Measurements from ENCODE around the gene TEAD2.
"Not testable (repeated sequence)": the region's sequence is repeated elsewhere in the genome, so short reads cannot be mapped to it uniquely, and the experiment has no call there.

Gene TEAD2

DNA sequence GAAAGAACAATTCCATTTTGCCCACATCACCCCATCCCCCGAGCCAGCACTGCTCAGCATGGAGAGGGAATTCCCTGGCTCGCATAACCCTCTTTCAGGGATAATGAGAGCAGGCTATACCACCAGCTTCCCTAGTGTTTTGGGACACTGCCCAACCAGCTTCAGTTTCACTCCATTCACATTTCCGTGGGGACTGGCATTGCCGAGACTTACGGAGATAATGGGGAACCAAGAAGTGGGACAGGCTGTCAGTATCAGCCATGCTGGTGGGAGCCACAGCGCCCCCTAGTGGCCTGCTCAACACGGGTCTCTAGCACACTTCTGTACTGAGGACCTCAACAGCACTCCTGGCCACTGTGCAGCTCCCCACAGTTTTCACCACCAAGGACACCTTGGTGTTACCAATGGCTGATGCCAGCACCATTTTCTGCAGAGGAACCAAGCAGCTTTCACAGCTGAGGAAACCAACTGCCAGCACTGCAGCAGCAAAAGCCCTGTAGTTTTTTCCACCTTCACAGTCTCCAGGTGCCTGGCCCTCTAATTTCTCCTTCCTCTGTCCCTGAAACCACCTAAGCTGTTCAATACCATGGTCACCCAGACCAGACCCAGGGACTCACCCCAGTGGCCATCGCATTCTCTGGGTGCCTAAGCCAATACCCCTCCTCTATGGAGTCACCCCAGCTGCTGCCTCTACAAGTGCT is 60.9 kb downstream of the TEAD2 start:
- Histone ChIP-seq H3K9me3 (ENCODE audit: control insufficient read depth, low read length) (no peaks in the 10 kb centered on the region), H3K79me2 (no peaks in the 10 kb centered on the region), H2AFZ (peak overlapping the region; percentile 78), H3K4me1 (no peaks in the 10 kb centered on the region), H3K27me3 (ENCODE audit: control insufficient read depth, insufficient read depth, low read length) (no peaks in the 10 kb centered on the region), H3K27ac (no peak overlapping the region), H3K9ac (no peak overlapping the region), H3K4me2 (ENCODE audit: low read length) (peak overlapping the region; percentile 91), H3K4me3 (ENCODE audit: low read depth, low read length) (no peak overlapping the region), H3K36me3 (ENCODE audit: control insufficient read depth, insufficient read depth, low read length) (no peaks in the 10 kb centered on the region)
- TF ChIP-seq, protein P1, sequence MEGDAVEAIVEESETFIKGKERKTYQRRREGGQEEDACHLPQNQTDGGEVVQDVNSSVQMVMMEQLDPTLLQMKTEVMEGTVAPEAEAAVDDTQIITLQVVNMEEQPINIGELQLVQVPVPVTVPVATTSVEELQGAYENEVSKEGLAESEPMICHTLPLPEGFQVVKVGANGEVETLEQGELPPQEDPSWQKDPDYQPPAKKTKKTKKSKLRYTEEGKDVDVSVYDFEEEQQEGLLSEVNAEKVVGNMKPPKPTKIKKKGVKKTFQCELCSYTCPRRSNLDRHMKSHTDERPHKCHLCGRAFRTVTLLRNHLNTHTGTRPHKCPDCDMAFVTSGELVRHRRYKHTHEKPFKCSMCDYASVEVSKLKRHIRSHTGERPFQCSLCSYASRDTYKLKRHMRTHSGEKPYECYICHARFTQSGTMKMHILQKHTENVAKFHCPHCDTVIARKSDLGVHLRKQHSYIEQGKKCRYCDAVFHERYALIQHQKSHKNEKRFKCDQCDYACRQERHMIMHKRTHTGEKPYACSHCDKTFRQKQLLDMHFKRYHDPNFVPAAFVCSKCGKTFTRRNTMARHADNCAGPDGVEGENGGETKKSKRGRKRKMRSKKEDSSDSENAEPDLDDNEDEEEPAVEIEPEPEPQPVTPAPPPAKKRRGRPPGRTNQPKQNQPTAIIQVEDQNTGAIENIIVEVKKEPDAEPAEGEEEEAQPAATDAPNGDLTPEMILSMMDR (IDR thresholded peaks at IDR 0.05): peak; percentile 84

DNA sequence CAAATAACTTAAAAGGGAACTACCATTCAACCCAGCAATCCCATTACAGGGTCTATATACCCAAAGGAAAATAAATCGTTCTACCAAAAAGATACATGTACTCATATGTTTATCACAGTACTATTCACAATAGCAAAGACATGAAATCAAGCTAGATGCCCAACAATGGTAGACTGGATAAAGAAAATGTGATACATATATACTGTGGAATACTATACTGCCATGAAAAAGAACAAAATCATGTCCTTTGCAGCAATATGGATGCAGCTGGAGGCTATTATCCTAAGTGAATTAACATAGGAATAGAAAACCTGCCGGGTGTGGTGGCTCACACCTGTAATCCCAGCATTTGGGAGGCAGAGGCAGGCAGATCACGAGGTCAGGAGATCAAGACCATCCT is 63.6 kb downstream of the TEAD2 start:
- not testable (repeated sequence) for H3K79me2 ChIP-seq

DNA sequence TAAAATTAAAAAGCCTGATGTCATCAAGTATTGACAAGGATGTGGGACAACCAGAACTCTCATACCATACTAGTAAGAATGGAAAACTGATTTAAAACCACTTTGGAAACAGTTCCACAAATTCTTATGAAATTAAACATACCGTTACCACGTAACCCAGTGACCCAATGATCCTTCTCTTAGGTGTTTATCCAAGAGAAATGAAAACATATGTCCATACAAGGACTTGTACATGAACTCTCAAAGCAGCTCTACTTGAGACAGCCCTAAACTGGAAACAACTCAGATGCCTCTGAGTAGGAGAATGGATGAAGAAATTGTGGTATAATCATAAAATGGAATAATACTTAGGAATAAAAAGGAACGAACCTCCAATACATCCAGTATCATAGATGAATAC is 64.8 kb downstream of the TEAD2 start:
- no peak overlapping the region for H2AFZ ChIP-seq
- H3K9me3 ChIP-seq (ENCODE audit: control insufficient read depth, low read length): no peaks in the 10 kb centered on the region
- H3K79me2 ChIP-seq: no peaks in the 10 kb centered on the region
- TF ChIP-seq, protein P1 (IDR thresholded peaks at IDR 0.05): no peak
- H3K4me2 ChIP-seq (ENCODE audit: low read length): no peak overlapping the region
- no peaks in the 10 kb centered on the region for H3K4me1 ChIP-seq
- H3K4me3 ChIP-seq (ENCODE audit: low read depth, low read length): no peak overlapping the region
- H3K9ac ChIP-seq: no peak overlapping the region
- H3K27ac ChIP-seq: no peak overlapping the region
- no peaks in the 10 kb centered on the region for H3K36me3 ChIP-seq (ENCODE audit: control insufficient read depth, insufficient read depth, low read length)
- no peaks in the 10 kb centered on the region for H3K27me3 ChIP-seq (ENCODE audit: control insufficient read depth, insufficient read depth, low read length)

More for the DNA sequence above, 63.6 kb downstream of the TEAD2 start:
- not testable (repeated sequence) for H3K4me2 ChIP-seq (ENCODE audit: low read length); H3K4me3 ChIP-seq (ENCODE audit: low read depth, low read length); H2AFZ ChIP-seq; H3K4me1 ChIP-seq; H3K27me3 ChIP-seq (ENCODE audit: control insufficient read depth, insufficient read depth, low read length); H3K27ac ChIP-seq; H3K9ac ChIP-seq; H3K9me3 ChIP-seq (ENCODE audit: control insufficient read depth, low read length); H3K36me3 ChIP-seq (ENCODE audit: control insufficient read depth, insufficient read depth, low read length)

DNA sequence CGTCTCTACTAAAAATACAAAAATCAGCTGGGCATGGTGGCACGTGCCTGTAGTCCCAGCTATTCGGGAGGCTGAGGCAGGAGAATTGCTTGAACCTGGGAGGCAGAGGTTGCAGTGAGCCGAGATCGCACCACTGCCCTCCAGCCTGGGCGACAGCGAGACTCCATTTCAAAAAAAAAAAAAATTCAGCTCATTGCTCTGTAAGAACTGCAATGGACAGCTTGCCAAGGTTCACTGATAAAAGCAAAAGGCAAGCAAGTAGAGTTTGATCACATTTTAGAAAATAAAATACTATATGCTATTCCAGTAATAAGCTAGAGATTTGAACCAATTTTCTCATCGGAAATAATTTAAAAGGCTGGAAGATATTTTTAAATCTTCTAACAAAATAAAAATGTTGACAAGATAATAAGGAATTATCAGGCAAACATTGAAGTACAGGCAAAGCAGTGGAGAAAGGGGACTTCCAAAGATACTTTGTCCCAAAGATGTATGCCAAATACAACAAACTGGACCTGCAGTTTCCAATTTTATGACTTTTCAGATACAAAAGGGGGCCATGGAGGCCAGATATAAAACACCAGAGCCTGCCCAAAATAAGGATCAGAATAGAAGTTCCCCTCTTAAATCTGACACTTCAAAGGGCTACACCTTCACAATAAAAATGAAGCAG is 66.9 kb downstream of the TEAD2 start:
- Histone ChIP-seq H3K27ac (no peak overlapping the region), H3K4me3 (ENCODE audit: low read depth, low read length) (no peak overlapping the region), H2AFZ (no peak overlapping the region), H3K9ac (no peak overlapping the region), H3K4me2 (ENCODE audit: low read length) (no peak overlapping the region), H3K27me3 (ENCODE audit: control insufficient read depth, insufficient read depth, low read length) (no peaks in the 10 kb centered on the region), H3K36me3 (ENCODE audit: control insufficient read depth, insufficient read depth, low read length) (no peaks in the 10 kb centered on the region), H3K79me2 (no peaks in the 10 kb centered on the region), H3K4me1 (no peaks in the 10 kb centered on the region), H3K9me3 (ENCODE audit: control insufficient read depth, low read length) (no peaks in the 10 kb centered on the region)
- TF ChIP-seq, protein P1 (IDR thresholded peaks at IDR 0.05): no peak

DNA sequence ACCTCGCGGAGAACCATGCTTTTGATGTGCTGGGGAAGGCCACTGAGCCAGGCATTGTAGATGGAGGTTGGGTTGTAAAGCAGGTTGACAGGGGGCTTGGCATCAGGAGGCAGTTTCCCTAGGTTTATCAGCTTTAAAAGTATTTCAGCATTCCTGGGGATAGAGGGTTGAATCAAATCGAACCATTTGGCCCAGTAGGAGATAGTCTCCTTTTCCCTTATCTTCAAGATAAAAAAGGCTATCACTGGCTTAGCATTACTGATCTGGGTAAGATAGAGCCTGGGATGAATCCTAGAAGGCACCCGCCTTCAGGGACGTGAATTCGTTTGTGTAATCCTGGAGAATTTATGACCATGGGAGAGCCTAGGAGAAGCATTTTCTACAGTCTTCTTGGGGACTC is 67.8 kb downstream of the TEAD2 start:
- no peaks in the 10 kb centered on the region for H3K27me3 ChIP-seq (ENCODE audit: control insufficient read depth, insufficient read depth, low read length)
- no peak overlapping the region for H3K4me3 ChIP-seq (ENCODE audit: low read depth, low read length)
- TF ChIP-seq, protein P1 (IDR thresholded peaks at IDR 0.05): no peak
- no peak overlapping the region for H3K9ac ChIP-seq
- no peak overlapping the region for H3K27ac ChIP-seq
- H3K9me3 ChIP-seq (ENCODE audit: control insufficient read depth, low read length): no peaks in the 10 kb centered on the region
- no peak overlapping the region for H3K4me2 ChIP-seq (ENCODE audit: low read length)
- H3K36me3 ChIP-seq (ENCODE audit: control insufficient read depth, insufficient read depth, low read length): no peaks in the 10 kb centered on the region
- H3K79me2 ChIP-seq: no peaks in the 10 kb centered on the region
- H3K4me1 ChIP-seq: no peaks in the 10 kb centered on the region
- H2AFZ ChIP-seq: no peak overlapping the region

All from parathyroid adenoma (tissue), 2 donors.